Central memory CD8-positive, alpha-beta T cell (primary cell): Measurements from ENCODE around the gene IL17B.

Experiments
- ATAC-seq: fragments of 150-1000 bp; cut with Tn5 transposase; replicated peaks from 2 replicates; pipeline ENCODE4 v1.10.0; 2022; ENCODE audit warnings: mild to moderate bottlenecking, moderate FRiP score, moderate number of reproducible peaks; ENCODE audit not compliant: poor library complexity, severe bottlenecking; ENCODE audit errors: extremely low read depth
- DNase-seq, 2 donors: peaks; one replicate each; pipeline ENCODE4 v3.0.0; 2021; ENCODE audit warnings: low spot score in 2 of 2
- H3K27ac Mint-ChIP-seq: one replicate; pipeline ENCODE4 v1.8.0; 2022; ENCODE audit warnings: low read depth, mild to moderate bottlenecking, moderate library complexity, mixed read lengths
- H3K27me3 Mint-ChIP-seq: one replicate; pipeline ENCODE4 v1.8.0; 2022; ENCODE audit warnings: mixed read lengths
- H3K36me3 Mint-ChIP-seq: one replicate; pipeline ENCODE4 v1.8.0; 2022; ENCODE audit warnings: mild to moderate bottlenecking, moderate library complexity, mixed read lengths; ENCODE audit not compliant: insufficient read depth
- H3K4me1 Mint-ChIP-seq: one replicate; pipeline ENCODE4 v1.8.0; 2022; ENCODE audit warnings: mixed read lengths
- H3K4me3 Mint-ChIP-seq: one replicate; pipeline ENCODE4 v1.8.0; 2022; ENCODE audit warnings: mild to moderate bottlenecking, moderate library complexity, mixed read lengths
- H3K9me3 Mint-ChIP-seq: one replicate; pipeline ENCODE4 v1.8.0; 2022; ENCODE audit warnings: mixed read lengths

IL17B gene

GRCh38 chr5:149411738-149412519 is 32.8 kb upstream of the IL17B start:
- Mint-ChIP-seq H3K9me3 (no peaks in the 10 kb centered on the region), H3K27me3 (peaks cover 31% of the 10 kb centered on the region), H3K4me1 (no peaks in the 10 kb centered on the region), H3K27ac (no peak overlapping the region), H3K36me3 (no peaks in the 10 kb centered on the region), H3K4me3 (no peak overlapping the region)
- DNase-seq = no peak
- ATAC-seq = no peak

GRCh38 chr5:149410721-149411432 is 31.8 kb upstream of the IL17B start:
- ATAC-seq (no peak), DNase-seq (no peak)
- Mint-ChIP-seq H3K9me3 (no peaks in the 10 kb centered on the region), H3K36me3 (no peaks in the 10 kb centered on the region), H3K4me3 (no peak overlapping the region), H3K4me1 (no peaks in the 10 kb centered on the region), H3K27ac (no peak overlapping the region), H3K27me3 (peaks cover 35% of the 10 kb centered on the region)

GRCh38 chr5:149410071-149410470 is 31.0 kb upstream of the IL17B start:
- H3K9me3 Mint-ChIP-seq = no peaks in the 10 kb centered on the region
- ATAC-seq (no peak), DNase-seq (no peak)
- H3K36me3 Mint-ChIP-seq = no peaks in the 10 kb centered on the region
- no peak overlapping the region for H3K4me3 Mint-ChIP-seq
- H3K27me3 Mint-ChIP-seq = peaks cover 35% of the 10 kb centered on the region
- no peaks in the 10 kb centered on the region for H3K4me1 Mint-ChIP-seq
- H3K27ac Mint-ChIP-seq = no peak overlapping the region

- Mint-ChIP-seq H3K36me3 (no peaks in the 10 kb centered on the region), H3K9me3 (no peaks in the 10 kb centered on the region), H3K4me3 (no peak overlapping the region), H3K27me3 (peaks cover 35% of the 10 kb centered on the region), H3K4me1 (no peaks in the 10 kb centered on the region), H3K27ac (no peak overlapping the region)
- no peak for DNase-seq
- no peak for ATAC-seq
Observed at GRCh38 chr5:149409268-149409948, 30.3 kb upstream of the IL17B start.

GRCh38 chr5:149408252-149409099 is 29.4 kb upstream of the IL17B start:
- Mint-ChIP-seq H3K9me3 (no peaks in the 10 kb centered on the region), H3K27ac (no peak overlapping the region)
- no peak for ATAC-seq

GRCh38 chr5:149407323-149408251 is 28.5 kb upstream of the IL17B start:
- no peaks in the 10 kb centered on the region for H3K9me3 Mint-ChIP-seq
- ATAC-seq (no peak), DNase-seq (no peak)
- H3K4me1 Mint-ChIP-seq = no peaks in the 10 kb centered on the region
- no peaks in the 10 kb centered on the region for H3K36me3 Mint-ChIP-seq
- H3K27me3 Mint-ChIP-seq = peaks cover 25% of the 10 kb centered on the region
- no peak overlapping the region for H3K27ac Mint-ChIP-seq
- no peak overlapping the region for H3K4me3 Mint-ChIP-seq

More at GRCh38 chr5:149408252-149409099, 29.4 kb upstream of the IL17B start:
- Mint-ChIP-seq H3K4me3 (no peak overlapping the region), H3K36me3 (no peaks in the 10 kb centered on the region), H3K4me1 (no peaks in the 10 kb centered on the region), H3K27me3 (peaks cover 34% of the 10 kb centered on the region)
- DNase-seq = no peak

GRCh38 chr5:149406979-149407306 is 27.9 kb upstream of the IL17B start:
- no peak for ATAC-seq
- Mint-ChIP-seq H3K36me3 (no peaks in the 10 kb centered on the region), H3K4me3 (no peak overlapping the region), H3K9me3 (no peaks in the 10 kb centered on the region), H3K27ac (no peak overlapping the region), H3K4me1 (no peaks in the 10 kb centered on the region), H3K27me3 (peaks cover 27% of the 10 kb centered on the region)
- DNase-seq = no peak

GRCh38 chr5:149406203-149406978 is 27.3 kb upstream of the IL17B start:
- DNase-seq = no peak
- Mint-ChIP-seq H3K4me1 (no peaks in the 10 kb centered on the region), H3K27me3 (peaks cover 33% of the 10 kb centered on the region)

GRCh38 chr5:149405550-149406202 is 26.6 kb upstream of the IL17B start:
- ATAC-seq (no peak), DNase-seq (no peak)
- H3K9me3 Mint-ChIP-seq = no peaks in the 10 kb centered on the region
- no peaks in the 10 kb centered on the region for H3K4me1 Mint-ChIP-seq
- H3K36me3 Mint-ChIP-seq = no peaks in the 10 kb centered on the region
- H3K4me3 Mint-ChIP-seq = no peak overlapping the region
- no peak overlapping the region for H3K27ac Mint-ChIP-seq
- peaks cover 40% of the 10 kb centered on the region for H3K27me3 Mint-ChIP-seq

More at GRCh38 chr5:149406203-149406978, 27.3 kb upstream of the IL17B start:
- ATAC-seq = no peak
- no peaks in the 10 kb centered on the region for H3K36me3 Mint-ChIP-seq
- no peak overlapping the region for H3K4me3 Mint-ChIP-seq
- H3K27ac Mint-ChIP-seq = no peak overlapping the region
- H3K9me3 Mint-ChIP-seq = no peaks in the 10 kb centered on the region

GRCh38 chr5:149404746-149405549 is 25.9 kb upstream of the IL17B start:
- peaks cover 47% of the 10 kb centered on the region for H3K27me3 Mint-ChIP-seq
- no peak for ATAC-seq
- no peaks in the 10 kb centered on the region for H3K36me3 Mint-ChIP-seq
- H3K4me3 Mint-ChIP-seq = no peak overlapping the region
- H3K27ac Mint-ChIP-seq = no peak overlapping the region
- no peak for DNase-seq
- no peaks in the 10 kb centered on the region for H3K9me3 Mint-ChIP-seq
- no peaks in the 10 kb centered on the region for H3K4me1 Mint-ChIP-seq
